ENCODE measurements around the gene FREM1. TPM values are rescaled to one million over a fixed set of nuclear protein-coding genes. Genes with fewer than 3 reads are reported as not detected.

Gene FREM1
- total and polyA plus RNA-seq, 2 donors (not counting 1 experiment from before 2014, with no cell fraction given): not detected

- H3K4me1 Mint-ChIP-seq: no peaks in the 10 kb centered on the region
- H3K9me3 Mint-ChIP-seq (ENCODE audit: insufficient read depth): no peaks in the 10 kb centered on the region
- H3K27ac Mint-ChIP-seq: no peak overlapping the region
- POLR2A ChIA-PET: no interaction called here
- no peak for DNase-seq
- no peak overlapping the region for H3K4me3 Mint-ChIP-seq
- intact Hi-C loops (cut with micrococcal nuclease): no loop called here
- no peaks in the 10 kb centered on the region for H3K79me2 ChIP-seq (ENCODE audit: control insufficient read depth, insufficient read depth, low read length)
- H3K4me2 ChIP-seq (replicated peaks; ENCODE audit: low read depth, low read length, poor library complexity, severe bottlenecking): no peak overlapping the region
- no peak overlapping the region for H3K27ac ChIP-seq (ENCODE audit: low read length in 2 of 2)
- CTCF ChIA-PET: no interaction called here
- H3K36me3 ChIP-seq (replicated peaks in 1 of 2; ENCODE audit: control extremely low read depth in 1 of 2, control insufficient read depth in 1 of 2, extremely low read depth in 1 of 2, insufficient read depth in 2 of 2, low read length in 1 of 2): no peaks in the 10 kb centered on the region
- no peak for ATAC-seq (ENCODE audit: low read depth)
- H3K27me3 Mint-ChIP-seq: peaks cover 15% of the 10 kb centered on the region
- H3K9ac ChIP-seq (ENCODE audit: low read length): no peak overlapping the region
- WGBS (ENCODE audit: insufficient coverage): 98% methylated on average over 7 of the region's 7 CpGs
- TF ChIP-seq CTCF (IDR thresholded peaks at IDR 0.05) (no peak), EZH2 (IDR thresholded peaks at IDR 0.05; ENCODE audit: borderline replicate concordance, insufficient read depth, low read depth, low read length, poor library complexity, severe bottlenecking) (no peak)
- no peak overlapping the region for H3K4me3 ChIP-seq (ENCODE audit: control extremely low read depth in 1 of 5, extremely low read depth in 1 of 5, insufficient read depth in 1 of 5, low read depth in 2 of 5, low read length in 4 of 5)
- H3K4me1 ChIP-seq (ENCODE audit: control insufficient read depth in 2 of 2, insufficient read depth in 2 of 2, low read length in 2 of 2): no peaks in the 10 kb centered on the region
- peaks cover 0 to 3% (median 0%) of the 10 kb centered on the region in 4 experiments for H3K27me3 ChIP-seq (replicated peaks in 1 of 4; ENCODE audit: control extremely low read depth in 1 of 4, control insufficient read depth in 3 of 4, insufficient read depth in 4 of 4, low read length in 3 of 4)
- no peaks in the 10 kb centered on the region for H4K20me1 ChIP-seq (ENCODE audit: control insufficient read depth, insufficient read depth, low read length, poor library complexity, severe bottlenecking)
- H3K9me3 ChIP-seq (ENCODE audit: control extremely low read depth in 1 of 3, control insufficient read depth in 2 of 3, insufficient read depth in 1 of 3, low read length in 2 of 3): no peaks in the 10 kb centered on the region
- no peak overlapping the region for H2AFZ ChIP-seq (ENCODE audit: insufficient read depth, low read depth, low read length, poor library complexity, severe bottlenecking)
Measured at GRCh38 chr9:14836885-14837284, 73.3 kb downstream of the FREM1 start.

GRCh38 chr9:14831661-14832060 is 78.6 kb downstream of the FREM1 start:
- ATAC-seq (ENCODE audit: low read depth): no peak
- DNase-seq: no peak
- Histone ChIP-seq H3K36me3 (replicated peaks in 1 of 2; ENCODE audit: control extremely low read depth in 1 of 2, control insufficient read depth in 1 of 2, extremely low read depth in 1 of 2, insufficient read depth in 2 of 2, low read length in 1 of 2) (no peaks in the 10 kb centered on the region), H3K79me2 (ENCODE audit: control insufficient read depth, insufficient read depth, low read length) (no peaks in the 10 kb centered on the region), H3K27me3 (replicated peaks in 1 of 4; ENCODE audit: control extremely low read depth in 1 of 4, control insufficient read depth in 3 of 4, insufficient read depth in 4 of 4, low read length in 3 of 4) (peaks cover 0 to 6% (median 0%) of the 10 kb centered on the region in 4 experiments), H3K4me3 (ENCODE audit: control extremely low read depth in 1 of 5, extremely low read depth in 1 of 5, insufficient read depth in 1 of 5, low read depth in 2 of 5, low read length in 4 of 5) (no peak overlapping the region), H2AFZ (ENCODE audit: insufficient read depth, low read depth, low read length, poor library complexity, severe bottlenecking) (no peak overlapping the region), H3K4me1 (ENCODE audit: control insufficient read depth in 2 of 2, insufficient read depth in 2 of 2, low read length in 2 of 2) (no peaks in the 10 kb centered on the region), H3K9me3 (ENCODE audit: control extremely low read depth in 1 of 3, control insufficient read depth in 2 of 3, insufficient read depth in 1 of 3, low read length in 2 of 3) (peaks cover 0 to 8% (median 1%) of the 10 kb centered on the region in 3 donors), H3K4me2 (replicated peaks; ENCODE audit: low read depth, low read length, poor library complexity, severe bottlenecking) (no peak overlapping the region), H3K27ac (ENCODE audit: low read length in 2 of 2) (no peak overlapping the region), H4K20me1 (ENCODE audit: control insufficient read depth, insufficient read depth, low read length, poor library complexity, severe bottlenecking) (no peaks in the 10 kb centered on the region), H3K9ac (ENCODE audit: low read length) (no peak overlapping the region)
- TF ChIP-seq CTCF (IDR thresholded peaks at IDR 0.05): no peak
- no peak for TF ChIP-seq EZH2 (IDR thresholded peaks at IDR 0.05; ENCODE audit: borderline replicate concordance, insufficient read depth, low read depth, low read length, poor library complexity, severe bottlenecking)
- H3K9me3 Mint-ChIP-seq (ENCODE audit: insufficient read depth): peaks cover 4% of the 10 kb centered on the region
- ChIA-PET POLR2A (no interaction called here), CTCF (no interaction called here)
- no peak overlapping the region for H3K27ac Mint-ChIP-seq
- intact Hi-C loops (cut with micrococcal nuclease): no loop called here
- WGBS (ENCODE audit: insufficient coverage): 95% methylated on average over 11 of the region's 14 CpGs
- H3K4me1 Mint-ChIP-seq: no peaks in the 10 kb centered on the region
- H3K4me3 Mint-ChIP-seq: no peak overlapping the region
- H3K27me3 Mint-ChIP-seq: peaks cover 6% of the 10 kb centered on the region
